ENCODE results near the gene ERF. TPM values are rescaled to one million over a fixed set of nuclear protein-coding genes. Genes with fewer than 3 reads are reported as not detected.

ERF gene
- total and polyA plus RNA-seq, 2 of the 8 experiments (the other 6 are each of a cell fraction or from before 2014, with no cell fraction given) = 43.7 to 62.7 TPM

DNA sequence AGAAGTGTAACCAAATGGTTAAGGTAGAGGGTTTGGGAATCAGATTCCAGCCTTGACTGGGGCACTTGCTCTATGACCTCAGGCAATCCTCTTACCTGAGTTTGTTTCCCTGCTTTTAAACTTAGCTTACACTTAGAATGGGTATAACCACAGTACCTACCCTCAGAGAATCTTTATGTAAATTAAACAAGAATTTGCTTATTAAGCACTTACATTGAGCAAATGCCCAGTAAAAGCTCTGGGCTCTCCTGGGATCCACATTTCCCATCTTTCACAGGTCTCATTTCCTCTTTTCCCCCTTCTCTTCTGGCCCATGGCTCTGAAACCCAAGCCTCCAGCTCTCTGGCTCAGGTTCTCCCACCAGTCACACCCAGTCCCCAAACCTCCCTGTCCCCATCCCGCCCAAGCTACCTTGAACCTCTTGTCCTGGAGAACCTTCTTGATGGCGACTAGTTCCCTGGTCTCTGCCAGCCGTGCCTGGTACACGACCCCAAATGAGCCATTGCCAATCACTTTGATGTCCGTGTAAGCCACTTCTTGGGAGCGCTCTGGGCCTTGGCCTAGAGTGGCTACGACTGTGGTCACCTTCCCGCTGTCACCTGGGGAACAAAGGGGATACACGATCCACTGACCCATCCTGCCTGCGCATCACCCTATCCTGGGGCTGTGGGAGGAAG lies 15.2 kb downstream of the ERF start:
- DNase-seq (ENCODE audit: low read depth in 1 of 2, low spot score in 2 of 2) (no peak), FAIRE-seq (no peak)
- WGBS, 2 experiments (ENCODE audit: extremely low coverage in 1 of 2, insufficient coverage in 1 of 2, insufficient read length in 1 of 2, insufficient replicate concordance in 2 of 2, low coverage in 1 of 2, low lambda C conversion rate in 2 of 2, missing lambda C conversion rate in 1 of 2) = 96% methylated on average over 10 of the region's 10 CpGs; no CpG with 5 or more reads in 1 of the 2 experiments
- Histone ChIP-seq H3K27ac (ENCODE audit: low read depth, low read length) (no peak overlapping the region), H3K9ac (replicated peaks in 1 of 4; ENCODE audit: extremely low read depth in 1 of 4, low read depth in 3 of 4, low read length in 3 of 4) (no peak overlapping the region), H3K36me3 (ENCODE audit: control insufficient read depth in 2 of 4, insufficient read depth in 4 of 4, low read length in 3 of 4) (peaks cover 3 to 19% (median 15%) of the 10 kb centered on the region in 4 experiments; a peak in 6 of 8 replicates), H3K56ac (replicated peaks; ENCODE audit: insufficient read length, low read depth, low read length) (no peak overlapping the region), H3K4ac (replicated peaks; ENCODE audit: insufficient read length, low read depth, low read length) (no peak overlapping the region), H3K23ac (ENCODE audit: insufficient read length) (no peak overlapping the region), H2BK5ac (ENCODE audit: low read depth, low read length) (no peak overlapping the region), H3K4me1 (replicated peaks in 1 of 4; ENCODE audit: control insufficient read depth in 3 of 4, insufficient read depth in 4 of 4, low read length in 3 of 4) (peaks cover 0 to 3% (median under 1%) of the 10 kb centered on the region in 4 experiments; a peak in 4 of 7 replicates), H4K20me1 (replicated peaks in 1 of 2; ENCODE audit: control insufficient read depth in 1 of 2, insufficient read depth in 2 of 2, low read length in 2 of 2) (peaks cover 6 to 9% of the 10 kb centered on the region in 2 experiments), H3K9me3 (ENCODE audit: insufficient read depth in 2 of 2, low read depth in 1 of 2, low read length in 1 of 2) (no peaks in the 10 kb centered on the region), H3K23me2 (ENCODE audit: low read depth, low read length) (peaks cover 7% of the 10 kb centered on the region), H2BK120ac (replicated peaks; ENCODE audit: low read depth, low read length) (no peak overlapping the region), H2AFZ (ENCODE audit: low read length) (no peak overlapping the region), H3K27me3 (replicated peaks in 1 of 4; ENCODE audit: control insufficient read depth in 3 of 4, extremely low read depth in 1 of 4, insufficient read depth in 3 of 4, low read length in 3 of 4) (no peaks in the 10 kb centered on the region; a peak in 1 of 7 replicates), H2BK12ac (ENCODE audit: low read depth, low read length) (no peak overlapping the region), H3K14ac (ENCODE audit: insufficient read length) (no peak overlapping the region), H4K5ac (ENCODE audit: insufficient read length, low read depth, low read length) (no peak overlapping the region), H3K18ac (ENCODE audit: extremely low read depth, low read length) (no peak overlapping the region), H3K4me2 (ENCODE audit: insufficient read depth in 1 of 2, low read depth in 2 of 2, low read length in 2 of 2) (no peak overlapping the region), H3K79me1 (ENCODE audit: low read depth, low read length) (peaks cover 5% of the 10 kb centered on the region; the same call in 1 of the 2 replicates), H3K4me3 (ENCODE audit: extremely low read depth in 1 of 4, insufficient read depth in 2 of 4, low read depth in 3 of 4, low read length in 4 of 4) (no peak overlapping the region), H2BK20ac (ENCODE audit: low read length) (no peak overlapping the region), H2BK15ac (ENCODE audit: low read length) (no peak overlapping the region), H3K79me2 (ENCODE audit: control insufficient read depth in 1 of 2, insufficient read depth in 2 of 2, low read length in 2 of 2) (peaks cover 0 to 16% of the 10 kb centered on the region in 2 experiments; a peak in 2 of 4 replicates), H2AK5ac (ENCODE audit: low read depth, low read length) (no peak overlapping the region), H4K8ac (ENCODE audit: extremely low read depth, insufficient read depth, low read length) (no peak overlapping the region), H4K91ac (replicated peaks; ENCODE audit: insufficient read length, low read length) (no peak overlapping the region)
- ChIA-PET POLR2A (ENCODE audit: partially characterized antibody) (interaction anchor here (1.1 to 5.0 kb wide), 8 partner anchors 9 to 122 kb away, joined by 3 to 23 read pairs (median 4); partner anchors contain the start of gene DEDD2), CTCF (ENCODE audit: partially characterized antibody) (interaction anchor here (0.9 to 1.8 kb wide), 6 partner anchors 10 to 131 kb away, joined by 3 to 5 read pairs (median 4); partner anchors contain the start of gene PRR19)
- TF ChIP-seq ZNF274 (IDR thresholded peaks at IDR 0.05; ENCODE audit: borderline replicate concordance, extremely low read depth, low read length) (no peak), TEAD4 (IDR thresholded peaks at IDR 0.05; ENCODE audit: low read depth, low read length) (no peak), TBP (IDR thresholded peaks at IDR 0.05; ENCODE audit: low read depth, low read length) (no peak), RBBP5 (IDR thresholded peaks at IDR 0.05; ENCODE audit: borderline replicate concordance, low read depth, low read length) (no peak)
